GM23338 (cell line): ENCODE data around the gene CAMSAP2. TPM values are rescaled to one million over a fixed set of nuclear protein-coding genes. Genes with fewer than 3 reads are reported as not detected.

Source experiments
- ATAC-seq: fragments of 200-7000 bp; cut with Tn5 transposase; 3 replicates; pipeline ENCODE4 v1.9.1; 2020
- DNase-seq: peaks from one replicate; pipeline ENCODE4 v3.0.0-alpha.2; 2015; ENCODE audit warnings: low spot score
- H2AFZ ChIP-seq: fragments of 200-600 bp; sonication (generic); 2 replicates; pipeline ENCODE4 v1.8.0; 2016; ENCODE audit warnings: antibody characterized with exemption, mild to moderate bottlenecking, moderate library complexity
- H3F3A ChIP-seq: fragments of 200-600 bp; sonication (generic); replicated peaks from 2 replicates; pipeline ENCODE4 v1.8.0; 2017; ENCODE audit warnings: antibody characterized with exemption, mixed run types, low read depth
- H3K27ac ChIP-seq: fragments of 200-600 bp; sonication (generic); 2 replicates; pipeline ENCODE4 v1.6.1; 2016; ENCODE audit warnings: low read depth
- H3K27me3 ChIP-seq: fragments of 200-600 bp; sonication (generic); 2 replicates; pipeline ENCODE4 v1.8.0; 2016; ENCODE audit warnings: mild to moderate bottlenecking, mixed run types, moderate library complexity; ENCODE audit not compliant: insufficient read depth
- H3K36me3 ChIP-seq: fragments of 200-600 bp; sonication (generic); 2 replicates; pipeline ENCODE4 v1.8.0; 2016; ENCODE audit warnings: mild to moderate bottlenecking; ENCODE audit not compliant: insufficient read depth
- H3K4me1 ChIP-seq: fragments of 200-600 bp; sonication (generic); 2 replicates; pipeline ENCODE4 v1.8.0; 2016; ENCODE audit warnings: mild to moderate bottlenecking, moderate library complexity; ENCODE audit not compliant: insufficient read depth
- H3K4me2 ChIP-seq: fragments of 200-600 bp; sonication (generic); 2 replicates; pipeline ENCODE4 v1.7.1; 2017; ENCODE audit warnings: mixed run types
- H3K4me3 ChIP-seq: fragments of 200-600 bp; sonication (generic); 2 replicates; pipeline ENCODE4 v1.6.1; 2016; ENCODE audit warnings: mixed run types
- H3K79me2 ChIP-seq: fragments of 200-600 bp; sonication (generic); replicated peaks from 2 replicates; pipeline ENCODE4 v1.8.0; 2017; ENCODE audit warnings: mild to moderate bottlenecking; ENCODE audit not compliant: insufficient read depth
- H3K9me2 ChIP-seq: fragments of 200-600 bp; sonication (generic); 2 replicates; pipeline ENCODE4 v1.8.0; 2017; ENCODE audit not compliant: insufficient read depth
- H4K20me1 ChIP-seq: fragments of 200-600 bp; sonication (generic); replicated peaks from 2 replicates; pipeline ENCODE4 v1.8.0; 2017; ENCODE audit warnings: mild to moderate bottlenecking; ENCODE audit not compliant: insufficient read depth
- H3K27ac Mint-ChIP-seq: 2 replicates; pipeline ENCODE4 v1.8.0; 2020; ENCODE audit warnings: inconsistent platforms, mild to moderate bottlenecking, moderate library complexity, mixed read lengths
- H3K27me3 Mint-ChIP-seq: 3 replicates; pipeline ENCODE4 v1.8.0; 2022; ENCODE audit warnings: low read depth, mild to moderate bottlenecking, moderate library complexity, mixed read lengths, inconsistent platforms; ENCODE audit not compliant: insufficient read depth, poor library complexity
- H3K36me3 Mint-ChIP-seq: 3 replicates; pipeline ENCODE4 v1.8.0; 2021; ENCODE audit warnings: low read depth, mild to moderate bottlenecking, inconsistent platforms, moderate library complexity, mixed read lengths
- H3K4me1 Mint-ChIP-seq: 3 replicates; pipeline ENCODE4 v1.8.0; 2020; ENCODE audit warnings: mild to moderate bottlenecking, inconsistent platforms, mixed read lengths
- H3K4me3 Mint-ChIP-seq: 3 replicates; pipeline ENCODE4 v1.8.0; 2021; ENCODE audit warnings: moderate library complexity, mild to moderate bottlenecking, inconsistent platforms, mixed read lengths
- H3K9me3 Mint-ChIP-seq: 3 replicates; pipeline ENCODE4 v1.8.0; 2020; ENCODE audit warnings: moderate library complexity, mild to moderate bottlenecking, inconsistent platforms, mixed read lengths
- CREB1 ChIP-seq: fragments of 250-450 bp; sonication (Bioruptor Pico); IDR thresholded peaks from 2 replicates; pipeline ENCODE4 v1.5.0; 2020; ENCODE audit warnings: low read depth, mild to moderate bottlenecking, moderate library complexity
- EZH2 ChIP-seq: fragments of 200-600 bp; sonication (generic); IDR thresholded peaks from one replicate; pipeline ENCODE4 v1.8.0; 2017; ENCODE audit warnings: antibody characterized with exemption, mild to moderate bottlenecking, low read depth; ENCODE audit not compliant: unreplicated experiment
- JUNB ChIP-seq: IDR thresholded peaks from one replicate; pipeline ENCODE4 v1.6.1; 2016; ENCODE audit warnings: antibody characterized with exemption; ENCODE audit not compliant: unreplicated experiment
- POLR2AphosphoS5 ChIP-seq: IDR thresholded peaks from 2 replicates; pipeline ENCODE4 v1.6.1; 2016; ENCODE audit warnings: antibody characterized with exemption, low read depth
- STAT1 ChIP-seq: IDR thresholded peaks from one replicate; pipeline ENCODE4 v1.6.1; 2016; ENCODE audit warnings: antibody characterized with exemption; ENCODE audit not compliant: unreplicated experiment
- ZNF114 ChIP-seq: fragments of 250-450 bp; sonication (Bioruptor Pico); IDR thresholded peaks from 2 replicates; pipeline ENCODE4 v1.5.0; 2020; ENCODE audit warnings: mild to moderate bottlenecking, moderate library complexity
- ZNF331 ChIP-seq: fragments of 250-450 bp; sonication (Bioruptor Pico); IDR thresholded peaks from 2 replicates; pipeline ENCODE4 v1.5.0; 2020; ENCODE audit warnings: low read depth, mild to moderate bottlenecking, moderate library complexity
- polyA plus RNA-seq: library from polyadenylated mRNA; unstranded; fragments of >200 nt; fragmentation: Nextera tagmentation; extraction: Ambion mirVana; gene quantifications from 2 replicates; pipeline ENCODE4 v1.2.1, GENCODE V29; 2016
- total RNA-seq: library from RNA; depleted of rRNA; stranded (reverse); fragments of >200 nt; shearing (Covaris generic); gene quantifications from 2 replicates; pipeline ENCODE4 v1.2.3, GENCODE V29; 2014
- TF ChIP-seq, protein P1 (sequence below): IDR thresholded peaks from 2 replicates; pipeline ENCODE4 v1.6.1; 2016; ENCODE audit warnings: antibody characterized with exemption
- TF ChIP-seq, protein P2 (sequence below): fragments of 250-450 bp; sonication (Bioruptor Pico); IDR thresholded peaks from 2 replicates; pipeline ENCODE4 v1.5.0; 2020; ENCODE audit warnings: mild to moderate bottlenecking, moderate library complexity
- TF ChIP-seq, protein P3 (sequence below): IDR thresholded peaks from one replicate; pipeline ENCODE4 v1.6.1; 2018; ENCODE audit warnings: antibody characterized with exemption; ENCODE audit not compliant: unreplicated experiment

CAMSAP2 gene
- total and polyA plus RNA-seq, 2 experiments from 2014 or later, result 9.1 to 21.3 TPM

DNA sequence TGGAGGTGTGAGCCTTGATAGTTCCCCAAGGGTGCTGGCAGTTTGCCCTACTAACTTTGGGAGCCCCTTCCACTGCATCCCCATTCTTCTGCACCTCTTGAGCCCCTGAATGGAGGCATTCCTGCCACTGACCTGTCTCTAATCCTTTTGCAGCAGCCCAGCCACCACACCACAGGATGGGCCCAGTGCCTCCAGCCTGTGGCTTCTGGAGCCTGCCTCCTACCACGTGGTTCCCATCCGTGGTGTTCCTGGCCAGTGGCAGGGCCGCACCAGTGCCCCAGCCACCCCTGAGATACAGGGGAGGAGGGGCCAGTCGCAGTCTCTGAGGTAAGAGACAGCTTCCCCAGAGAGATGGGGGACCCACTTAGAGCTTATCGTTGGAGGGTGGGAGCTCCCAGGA lies 170.4 kb downstream of the CAMSAP2 start (continued):
- TF ChIP-seq, protein P1, sequence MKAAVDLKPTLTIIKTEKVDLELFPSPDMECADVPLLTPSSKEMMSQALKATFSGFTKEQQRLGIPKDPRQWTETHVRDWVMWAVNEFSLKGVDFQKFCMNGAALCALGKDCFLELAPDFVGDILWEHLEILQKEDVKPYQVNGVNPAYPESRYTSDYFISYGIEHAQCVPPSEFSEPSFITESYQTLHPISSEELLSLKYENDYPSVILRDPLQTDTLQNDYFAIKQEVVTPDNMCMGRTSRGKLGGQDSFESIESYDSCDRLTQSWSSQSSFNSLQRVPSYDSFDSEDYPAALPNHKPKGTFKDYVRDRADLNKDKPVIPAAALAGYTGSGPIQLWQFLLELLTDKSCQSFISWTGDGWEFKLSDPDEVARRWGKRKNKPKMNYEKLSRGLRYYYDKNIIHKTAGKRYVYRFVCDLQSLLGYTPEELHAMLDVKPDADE, result no peak
- TF ChIP-seq, protein P2, sequence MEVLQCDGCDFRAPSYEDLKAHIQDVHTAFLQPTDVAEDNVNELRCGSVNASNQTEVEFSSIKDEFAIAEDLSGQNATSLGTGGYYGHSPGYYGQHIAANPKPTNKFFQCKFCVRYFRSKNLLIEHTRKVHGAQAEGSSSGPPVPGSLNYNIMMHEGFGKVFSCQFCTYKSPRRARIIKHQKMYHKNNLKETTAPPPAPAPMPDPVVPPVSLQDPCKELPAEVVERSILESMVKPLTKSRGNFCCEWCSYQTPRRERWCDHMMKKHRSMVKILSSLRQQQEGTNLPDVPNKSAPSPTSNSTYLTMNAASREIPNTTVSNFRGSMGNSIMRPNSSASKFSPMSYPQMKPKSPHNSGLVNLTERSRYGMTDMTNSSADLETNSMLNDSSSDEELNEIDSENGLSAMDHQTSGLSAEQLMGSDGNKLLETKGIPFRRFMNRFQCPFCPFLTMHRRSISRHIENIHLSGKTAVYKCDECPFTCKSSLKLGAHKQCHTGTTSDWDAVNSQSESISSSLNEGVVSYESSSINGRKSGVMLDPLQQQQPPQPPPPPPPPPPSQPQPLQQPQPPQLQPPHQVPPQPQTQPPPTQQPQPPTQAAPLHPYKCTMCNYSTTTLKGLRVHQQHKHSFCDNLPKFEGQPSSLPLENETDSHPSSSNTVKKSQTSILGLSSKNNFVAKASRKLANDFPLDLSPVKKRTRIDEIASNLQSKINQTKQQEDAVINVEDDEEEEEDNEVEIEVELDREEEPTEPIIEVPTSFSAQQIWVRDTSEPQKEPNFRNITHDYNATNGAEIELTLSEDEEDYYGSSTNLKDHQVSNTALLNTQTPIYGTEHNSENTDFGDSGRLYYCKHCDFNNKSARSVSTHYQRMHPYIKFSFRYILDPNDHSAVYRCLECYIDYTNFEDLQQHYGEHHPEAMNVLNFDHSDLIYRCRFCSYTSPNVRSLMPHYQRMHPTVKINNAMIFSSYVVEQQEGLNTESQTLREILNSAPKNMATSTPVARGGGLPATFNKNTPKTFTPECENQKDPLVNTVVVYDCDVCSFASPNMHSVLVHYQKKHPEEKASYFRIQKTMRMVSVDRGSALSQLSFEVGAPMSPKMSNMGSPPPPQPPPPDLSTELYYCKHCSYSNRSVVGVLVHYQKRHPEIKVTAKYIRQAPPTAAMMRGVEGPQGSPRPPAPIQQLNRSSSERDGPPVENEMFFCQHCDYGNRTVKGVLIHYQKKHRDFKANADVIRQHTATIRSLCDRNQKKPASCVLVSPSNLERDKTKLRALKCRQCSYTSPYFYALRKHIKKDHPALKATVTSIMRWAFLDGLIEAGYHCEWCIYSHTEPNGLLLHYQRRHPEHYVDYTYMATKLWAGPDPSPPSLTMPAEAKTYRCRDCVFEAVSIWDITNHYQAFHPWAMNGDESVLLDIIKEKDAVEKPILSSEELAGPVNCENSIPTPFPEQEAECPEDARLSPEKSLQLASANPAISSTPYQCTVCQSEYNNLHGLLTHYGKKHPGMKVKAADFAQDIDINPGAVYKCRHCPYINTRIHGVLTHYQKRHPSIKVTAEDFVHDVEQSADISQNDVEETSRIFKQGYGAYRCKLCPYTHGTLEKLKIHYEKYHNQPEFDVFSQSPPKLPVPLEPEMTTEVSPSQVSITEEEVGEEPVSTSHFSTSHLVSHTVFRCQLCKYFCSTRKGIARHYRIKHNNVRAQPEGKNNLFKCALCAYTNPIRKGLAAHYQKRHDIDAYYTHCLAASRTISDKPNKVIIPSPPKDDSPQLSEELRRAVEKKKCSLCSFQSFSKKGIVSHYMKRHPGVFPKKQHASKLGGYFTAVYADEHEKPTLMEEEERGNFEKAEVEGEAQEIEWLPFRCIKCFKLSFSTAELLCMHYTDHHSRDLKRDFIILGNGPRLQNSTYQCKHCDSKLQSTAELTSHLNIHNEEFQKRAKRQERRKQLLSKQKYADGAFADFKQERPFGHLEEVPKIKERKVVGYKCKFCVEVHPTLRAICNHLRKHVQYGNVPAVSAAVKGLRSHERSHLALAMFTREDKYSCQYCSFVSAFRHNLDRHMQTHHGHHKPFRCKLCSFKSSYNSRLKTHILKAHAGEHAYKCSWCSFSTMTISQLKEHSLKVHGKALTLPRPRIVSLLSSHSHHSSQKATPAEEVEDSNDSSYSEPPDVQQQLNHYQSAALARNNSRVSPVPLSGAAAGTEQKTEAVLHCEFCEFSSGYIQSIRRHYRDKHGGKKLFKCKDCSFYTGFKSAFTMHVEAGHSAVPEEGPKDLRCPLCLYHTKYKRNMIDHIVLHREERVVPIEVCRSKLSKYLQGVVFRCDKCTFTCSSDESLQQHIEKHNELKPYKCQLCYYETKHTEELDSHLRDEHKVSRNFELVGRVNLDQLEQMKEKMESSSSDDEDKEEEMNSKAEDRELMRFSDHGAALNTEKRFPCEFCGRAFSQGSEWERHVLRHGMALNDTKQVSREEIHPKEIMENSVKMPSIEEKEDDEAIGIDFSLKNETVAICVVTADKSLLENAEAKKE (CRISPR knock-in tag), result no peak

DNA sequence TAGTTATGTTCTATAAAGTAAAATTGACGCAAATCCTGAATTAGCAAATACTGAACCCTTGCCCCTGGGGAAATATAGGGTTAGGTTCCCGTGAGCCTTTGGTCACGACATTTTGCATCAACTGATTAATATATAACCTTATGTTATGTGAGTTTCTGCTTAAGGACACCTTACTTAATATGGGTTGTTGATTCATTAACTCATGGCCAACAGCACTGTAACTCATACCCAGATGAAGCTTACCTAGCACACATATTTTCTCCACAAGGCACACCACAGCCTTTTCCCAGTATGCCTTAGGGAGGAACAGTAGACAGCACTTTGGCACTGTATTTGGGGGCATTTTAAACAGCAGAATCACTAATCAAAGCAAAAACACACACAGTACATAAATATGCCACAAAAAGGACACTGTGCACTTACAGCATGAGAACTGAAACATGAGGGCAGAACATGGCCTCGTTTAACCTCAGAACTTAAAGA lies 171.1 kb downstream of the CAMSAP2 start:
- ATAC-seq, result no peak
- H3F3A ChIP-seq, result no peaks in the 10 kb centered on the region
- H3K4me1 ChIP-seq, result no peaks in the 10 kb centered on the region
- no peaks in the 10 kb centered on the region for H3K9me2 ChIP-seq
- Mint-ChIP-seq H3K27ac (no peak overlapping the region), H3K4me1 (no peaks in the 10 kb centered on the region; the same call in 2 of the 3 replicates), H3K9me3 (no peaks in the 10 kb centered on the region), H3K36me3 (peaks cover 67% of the 10 kb centered on the region), H3K4me3 (no peak overlapping the region), H3K27me3 (peaks cover 7% of the 10 kb centered on the region)
- no peak overlapping the region for H3K4me2 ChIP-seq
- H2AFZ ChIP-seq, result no peak overlapping the region
- TF ChIP-seq, protein P1, result no peak
- TF ChIP-seq ZNF331 (CRISPR knock-in tag) (no peak), ZNF114 (no peak), POLR2AphosphoS5 (no peak), EZH2 (no peak), JUNB (no peak), CREB1 (CRISPR knock-in tag) (no peak), STAT1 (no peak)
- TF ChIP-seq, protein P3, sequence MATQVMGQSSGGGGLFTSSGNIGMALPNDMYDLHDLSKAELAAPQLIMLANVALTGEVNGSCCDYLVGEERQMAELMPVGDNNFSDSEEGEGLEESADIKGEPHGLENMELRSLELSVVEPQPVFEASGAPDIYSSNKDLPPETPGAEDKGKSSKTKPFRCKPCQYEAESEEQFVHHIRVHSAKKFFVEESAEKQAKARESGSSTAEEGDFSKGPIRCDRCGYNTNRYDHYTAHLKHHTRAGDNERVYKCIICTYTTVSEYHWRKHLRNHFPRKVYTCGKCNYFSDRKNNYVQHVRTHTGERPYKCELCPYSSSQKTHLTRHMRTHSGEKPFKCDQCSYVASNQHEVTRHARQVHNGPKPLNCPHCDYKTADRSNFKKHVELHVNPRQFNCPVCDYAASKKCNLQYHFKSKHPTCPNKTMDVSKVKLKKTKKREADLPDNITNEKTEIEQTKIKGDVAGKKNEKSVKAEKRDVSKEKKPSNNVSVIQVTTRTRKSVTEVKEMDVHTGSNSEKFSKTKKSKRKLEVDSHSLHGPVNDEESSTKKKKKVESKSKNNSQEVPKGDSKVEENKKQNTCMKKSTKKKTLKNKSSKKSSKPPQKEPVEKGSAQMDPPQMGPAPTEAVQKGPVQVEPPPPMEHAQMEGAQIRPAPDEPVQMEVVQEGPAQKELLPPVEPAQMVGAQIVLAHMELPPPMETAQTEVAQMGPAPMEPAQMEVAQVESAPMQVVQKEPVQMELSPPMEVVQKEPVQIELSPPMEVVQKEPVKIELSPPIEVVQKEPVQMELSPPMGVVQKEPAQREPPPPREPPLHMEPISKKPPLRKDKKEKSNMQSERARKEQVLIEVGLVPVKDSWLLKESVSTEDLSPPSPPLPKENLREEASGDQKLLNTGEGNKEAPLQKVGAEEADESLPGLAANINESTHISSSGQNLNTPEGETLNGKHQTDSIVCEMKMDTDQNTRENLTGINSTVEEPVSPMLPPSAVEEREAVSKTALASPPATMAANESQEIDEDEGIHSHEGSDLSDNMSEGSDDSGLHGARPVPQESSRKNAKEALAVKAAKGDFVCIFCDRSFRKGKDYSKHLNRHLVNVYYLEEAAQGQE, result no peak
- no peak for DNase-seq
- no peaks in the 10 kb centered on the region for H3K27me3 ChIP-seq
- peaks cover 5% of the 10 kb centered on the region; the same call in 1 of the 2 replicates for H4K20me1 ChIP-seq
- no peak overlapping the region for H3K4me3 ChIP-seq
- no peaks in the 10 kb centered on the region for H3K79me2 ChIP-seq
- no peak overlapping the region for H3K27ac ChIP-seq
- H3K36me3 ChIP-seq, result peaks cover 15% of the 10 kb centered on the region; the same call in 1 of the 2 replicates
